B cell (primary cell): Measurements from ENCODE around the gene MYL10.

Experiments used
- CTCF ChIP-seq: fragments of 200-600 bp; IDR thresholded peaks from one replicate; pipeline ENCODE4 v1.8.0; 2022; ENCODE audit warnings: antibody characterized with exemption, mild to moderate bottlenecking
- EZH2 ChIP-seq: IDR thresholded peaks from 2 replicates; pipeline ENCODE4 v1.6.1; 2012; ENCODE audit warnings: borderline replicate concordance, low read depth, mild to moderate bottlenecking, moderate library complexity, low read length; ENCODE audit not compliant: insufficient read depth, poor library complexity, severe bottlenecking

DNA sequence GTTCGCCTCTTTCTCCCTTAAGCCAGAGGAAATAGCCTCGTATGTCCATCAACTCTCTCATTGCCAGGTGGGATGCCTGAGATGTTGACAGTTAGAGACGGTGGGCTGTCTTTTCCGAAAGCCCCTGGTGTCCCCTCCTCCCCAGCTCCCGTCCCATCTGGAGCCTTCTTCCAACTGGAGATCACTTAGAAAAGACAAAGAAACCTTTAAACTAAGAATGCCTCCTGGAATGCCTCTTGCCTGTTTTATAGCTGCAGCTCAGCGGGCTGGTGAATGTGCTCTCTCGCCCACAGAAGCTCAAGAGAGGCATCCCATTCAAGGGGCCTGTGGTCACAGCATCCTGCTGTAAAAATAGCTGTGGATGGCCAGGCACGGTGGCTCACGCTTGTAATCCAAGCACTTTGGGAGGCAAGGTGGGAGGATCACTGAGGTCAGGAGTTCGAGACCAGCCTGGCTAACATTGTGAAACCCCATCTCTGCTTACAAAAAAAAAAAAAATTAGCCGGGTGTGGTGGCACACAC is 5.2 kb upstream of the MYL10 start:
- TF ChIP-seq CTCF = no peak
- TF ChIP-seq EZH2 = no peak
